Neural progenitor cell (in vitro differentiated cells): ENCODE measurements around the gene CSRNP3. TPM values are rescaled to one million over a fixed set of nuclear protein-coding genes. Genes with fewer than 3 reads are reported as not detected.

Experiments
- DNase-seq: peaks from one replicate; pipeline ENCODE4 v3.0.0-alpha.2; 2016; ENCODE audit warnings: low spot score
- H2AFZ ChIP-seq: fragments of 200-600 bp; sonication (generic); replicated peaks from 2 replicates; pipeline ENCODE4 v1.6.1; 2016; ENCODE audit warnings: antibody characterized with exemption
- H3F3A ChIP-seq: fragments of 200-600 bp; sonication (generic); 2 replicates; pipeline ENCODE4 v1.6.1; 2016; ENCODE audit warnings: antibody characterized with exemption, low read depth
- H3K27ac ChIP-seq: fragments of 200-600 bp; sonication (generic); 2 replicates; pipeline ENCODE4 v1.5.1; 2016; ENCODE audit warnings: mild to moderate bottlenecking
- H3K27me3 ChIP-seq: fragments of 200-600 bp; sonication (generic); 2 replicates; pipeline ENCODE4 v1.6.1; 2016; ENCODE audit warnings: mild to moderate bottlenecking, moderate library complexity
- H3K36me3 ChIP-seq: fragments of 200-600 bp; sonication (generic); 2 replicates; pipeline ENCODE4 v1.5.1; 2016
- H3K4me1 ChIP-seq: fragments of 200-600 bp; sonication (generic); 2 replicates; pipeline ENCODE4 v1.6.1; 2016; ENCODE audit warnings: mixed run types
- H3K4me2 ChIP-seq: fragments of 200-600 bp; sonication (generic); 2 replicates; pipeline ENCODE4 v1.6.1; 2016
- H3K4me3 ChIP-seq: fragments of 200-600 bp; sonication (generic); 2 replicates; pipeline ENCODE4 v1.5.1; 2016
- H3K79me2 ChIP-seq: fragments of 200-600 bp; sonication (generic); 2 replicates; pipeline ENCODE4 v1.6.1; 2016; ENCODE audit warnings: low read depth
- H3K9ac ChIP-seq: fragments of 200-600 bp; sonication (generic); 2 replicates; pipeline ENCODE4 v1.6.1; 2016
- H3K9me3 ChIP-seq: fragments of 200-600 bp; sonication (generic); 2 replicates; pipeline ENCODE4 v1.5.1; 2016; ENCODE audit warnings: low read depth
- H4K20me1 ChIP-seq: fragments of 200-600 bp; sonication (generic); 2 replicates; pipeline ENCODE4 v1.6.1; 2016; ENCODE audit warnings: low read depth
- H3K27ac Mint-ChIP-seq: 3 replicates; pipeline ENCODE4 v1.8.0; 2021; ENCODE audit warnings: mixed read lengths
- H3K27me3 Mint-ChIP-seq: 2 replicates; pipeline ENCODE4 v1.8.0; 2022; ENCODE audit warnings: low read depth, mild to moderate bottlenecking, inconsistent platforms, moderate library complexity, mixed read lengths; ENCODE audit not compliant: insufficient read depth
- H3K36me3 Mint-ChIP-seq: 3 replicates; pipeline ENCODE4 v1.8.0; 2021; ENCODE audit warnings: mixed read lengths
- H3K4me1 Mint-ChIP-seq: 3 replicates; pipeline ENCODE4 v1.8.0; 2021; ENCODE audit warnings: mixed read lengths
- H3K4me3 Mint-ChIP-seq: 3 replicates; pipeline ENCODE4 v1.8.0; 2021; ENCODE audit warnings: mild to moderate bottlenecking, moderate library complexity, mixed read lengths
- H3K9me3 Mint-ChIP-seq: 3 replicates; pipeline ENCODE4 v1.8.0; 2020; ENCODE audit warnings: mixed read lengths
- EZH2 ChIP-seq: fragments of 200-600 bp; sonication (generic); IDR thresholded peaks from 2 replicates; pipeline ENCODE4 v1.6.1; 2017; ENCODE audit warnings: antibody characterized with exemption, mild to moderate bottlenecking, moderate library complexity
- EZH2phosphoT487 ChIP-seq: fragments of 200-600 bp; sonication (generic); IDR thresholded peaks from 2 replicates; pipeline ENCODE4 v1.6.1; 2017; ENCODE audit warnings: antibody characterized with exemption
- total RNA-seq: library from RNA; depleted of rRNA; stranded (reverse); fragments of >200 nt; gene quantifications from 2 replicates; pipeline ENCODE4 v1.2.3, GENCODE V29; 2015; ENCODE audit warnings: low replicate concordance
- TF ChIP-seq, protein P1 (sequence below): fragments of 200-600 bp; sonication (generic); IDR thresholded peaks from 2 replicates; pipeline ENCODE4 v1.5.1; 2017; ENCODE audit warnings: antibody characterized with exemption, mild to moderate bottlenecking

CSRNP3 gene
- total RNA-seq, 1 donor from 2014 or later = 16.9 TPM

- H3K27me3 ChIP-seq = no peaks in the 10 kb centered on the region
- no peaks in the 10 kb centered on the region for H3K36me3 ChIP-seq
- H3K4me3 ChIP-seq = no peak overlapping the region
- no peak overlapping the region for H3K27ac ChIP-seq
- DNase-seq = no peak
- Mint-ChIP-seq H3K9me3 (no peaks in the 10 kb centered on the region), H3K27me3 (no peaks in the 10 kb centered on the region), H3K4me1 (peaks cover 12% of the 10 kb centered on the region), H3K4me3 (no peak overlapping the region), H3K36me3 (peaks cover 2% of the 10 kb centered on the region), H3K27ac (no peak overlapping the region)
- H4K20me1 ChIP-seq = no peaks in the 10 kb centered on the region
- TF ChIP-seq, protein P1, sequence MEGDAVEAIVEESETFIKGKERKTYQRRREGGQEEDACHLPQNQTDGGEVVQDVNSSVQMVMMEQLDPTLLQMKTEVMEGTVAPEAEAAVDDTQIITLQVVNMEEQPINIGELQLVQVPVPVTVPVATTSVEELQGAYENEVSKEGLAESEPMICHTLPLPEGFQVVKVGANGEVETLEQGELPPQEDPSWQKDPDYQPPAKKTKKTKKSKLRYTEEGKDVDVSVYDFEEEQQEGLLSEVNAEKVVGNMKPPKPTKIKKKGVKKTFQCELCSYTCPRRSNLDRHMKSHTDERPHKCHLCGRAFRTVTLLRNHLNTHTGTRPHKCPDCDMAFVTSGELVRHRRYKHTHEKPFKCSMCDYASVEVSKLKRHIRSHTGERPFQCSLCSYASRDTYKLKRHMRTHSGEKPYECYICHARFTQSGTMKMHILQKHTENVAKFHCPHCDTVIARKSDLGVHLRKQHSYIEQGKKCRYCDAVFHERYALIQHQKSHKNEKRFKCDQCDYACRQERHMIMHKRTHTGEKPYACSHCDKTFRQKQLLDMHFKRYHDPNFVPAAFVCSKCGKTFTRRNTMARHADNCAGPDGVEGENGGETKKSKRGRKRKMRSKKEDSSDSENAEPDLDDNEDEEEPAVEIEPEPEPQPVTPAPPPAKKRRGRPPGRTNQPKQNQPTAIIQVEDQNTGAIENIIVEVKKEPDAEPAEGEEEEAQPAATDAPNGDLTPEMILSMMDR = no peak
- TF ChIP-seq EZH2phosphoT487 = no peak
- no peak for TF ChIP-seq EZH2
- H3F3A ChIP-seq = no peaks in the 10 kb centered on the region
- no peak overlapping the region for H3K4me2 ChIP-seq
- no peaks in the 10 kb centered on the region for H3K4me1 ChIP-seq
- H3K9me3 ChIP-seq = no peaks in the 10 kb centered on the region
- no peak overlapping the region for H2AFZ ChIP-seq
- no peak overlapping the region for H3K9ac ChIP-seq
- H3K79me2 ChIP-seq = no peaks in the 10 kb centered on the region
Measured at GRCh38 chr2:165547900-165548299, 78.4 kb downstream of the CSRNP3 start.

DNA sequence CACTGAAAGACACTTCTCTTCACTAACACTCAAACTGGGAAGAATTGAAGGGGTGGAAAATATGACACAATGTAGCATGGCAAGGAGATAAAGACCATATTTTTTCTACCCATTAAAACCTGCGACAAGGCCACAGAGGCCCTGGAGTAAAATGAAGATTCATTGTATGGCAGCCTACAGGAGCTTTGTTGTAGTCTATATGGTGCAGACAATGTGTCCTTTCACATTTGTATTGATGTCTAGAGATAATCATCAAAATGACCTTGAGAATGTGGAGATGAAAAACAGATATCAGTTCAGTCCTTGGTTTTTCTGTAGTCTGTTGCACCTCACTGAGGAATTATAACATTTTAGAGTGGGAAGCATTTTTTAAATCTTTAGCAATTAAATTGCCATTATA lies 80.1 kb downstream of the CSRNP3 start:
- H3K4me3 ChIP-seq = no peak overlapping the region
- H3K4me2 ChIP-seq = no peak overlapping the region
- Mint-ChIP-seq H3K4me1 (peaks cover 12% of the 10 kb centered on the region), H3K4me3 (no peak overlapping the region), H3K36me3 (peaks cover 2% of the 10 kb centered on the region), H3K27me3 (no peaks in the 10 kb centered on the region), H3K9me3 (no peaks in the 10 kb centered on the region), H3K27ac (no peak overlapping the region)
- H3K27me3 ChIP-seq = no peaks in the 10 kb centered on the region
- H3F3A ChIP-seq = no peaks in the 10 kb centered on the region
- no peaks in the 10 kb centered on the region for H3K79me2 ChIP-seq
- H3K4me1 ChIP-seq = no peaks in the 10 kb centered on the region
- TF ChIP-seq, protein P1 = no peak
- no peak for TF ChIP-seq EZH2
- no peak for TF ChIP-seq EZH2phosphoT487
- no peak overlapping the region for H3K9ac ChIP-seq
- H3K9me3 ChIP-seq = no peaks in the 10 kb centered on the region
- H3K36me3 ChIP-seq = no peaks in the 10 kb centered on the region
- no peaks in the 10 kb centered on the region for H4K20me1 ChIP-seq
- H3K27ac ChIP-seq = no peak overlapping the region
- DNase-seq = no peak
- no peak overlapping the region for H2AFZ ChIP-seq

DNA sequence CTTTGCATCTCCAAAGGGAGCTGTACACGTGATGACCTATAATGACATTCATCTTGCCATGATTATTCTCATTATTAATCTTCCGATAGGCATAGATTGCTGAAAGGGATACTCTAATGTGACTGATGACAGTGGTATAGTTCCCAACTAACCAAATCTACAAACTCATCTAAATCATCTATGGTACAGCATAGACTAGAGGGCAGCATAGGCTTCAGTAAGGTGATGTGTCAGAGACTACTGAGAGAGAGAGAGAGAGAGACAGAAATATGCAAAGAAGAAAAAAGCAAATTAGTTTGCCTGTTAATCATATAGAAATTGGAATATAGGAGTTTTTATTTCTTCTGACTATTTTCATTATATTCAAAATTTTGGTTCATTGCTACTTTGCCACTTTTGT lies 89.3 kb downstream of the CSRNP3 start:
- H3K9me3 ChIP-seq = no peaks in the 10 kb centered on the region
- Mint-ChIP-seq H3K4me3 (no peak overlapping the region), H3K9me3 (no peaks in the 10 kb centered on the region), H3K4me1 (peaks cover 11% of the 10 kb centered on the region), H3K27me3 (no peaks in the 10 kb centered on the region), H3K36me3 (peaks cover 5% of the 10 kb centered on the region), H3K27ac (no peak overlapping the region)
- TF ChIP-seq, protein P1 = no peak
- TF ChIP-seq EZH2 = no peak
- no peak for TF ChIP-seq EZH2phosphoT487
- H3K4me1 ChIP-seq = no peaks in the 10 kb centered on the region
- no peak for DNase-seq
- no peaks in the 10 kb centered on the region for H3K79me2 ChIP-seq
- no peaks in the 10 kb centered on the region for H3F3A ChIP-seq
- no peak overlapping the region for H3K27ac ChIP-seq
- H3K36me3 ChIP-seq = no peaks in the 10 kb centered on the region
- H3K9ac ChIP-seq = no peak overlapping the region
- no peak overlapping the region for H3K4me2 ChIP-seq
- no peak overlapping the region for H3K4me3 ChIP-seq
- H4K20me1 ChIP-seq = no peaks in the 10 kb centered on the region
- H2AFZ ChIP-seq = no peak overlapping the region
- H3K27me3 ChIP-seq = no peaks in the 10 kb centered on the region
